GM18498 (cell line): ENCODE results near the gene MSI2.

Experiments used
- ATAC-seq: cut with Tn5 transposase; IDR thresholded peaks from one replicate; pipeline ENCODE4 v1.9.1; 2021; ENCODE audit warnings: mild to moderate bottlenecking, moderate library complexity; ENCODE audit not compliant: unreplicated experiment

Gene MSI2

GRCh38 chr17:57338257-57338914 lies 82.1 kb downstream of the MSI2 start:
- ATAC-seq = peak; percentile 70

GRCh38 chr17:57340160-57340981 lies 84.0 kb downstream of the MSI2 start:
- ATAC-seq = no peak

- ATAC-seq = no peak
Measured at GRCh38 chr17:57341611-57342540, 85.6 kb downstream of the MSI2 start.

- ATAC-seq = no peak
Measured at GRCh38 chr17:57342963-57343589, 86.8 kb downstream of the MSI2 start.

GRCh38 chr17:57343717-57344116 lies 87.4 kb downstream of the MSI2 start:
- ATAC-seq = no peak

- no peak for ATAC-seq
Measured at GRCh38 chr17:57344261-57344660, 87.9 kb downstream of the MSI2 start.

GRCh38 chr17:57349541-57350247 lies 93.4 kb downstream of the MSI2 start:
- ATAC-seq = no peak

- no peak for ATAC-seq
Measured at GRCh38 chr17:57350266-57350665, 93.9 kb downstream of the MSI2 start.

GRCh38 chr17:57352665-57353175 lies 96.4 kb downstream of the MSI2 start:
- ATAC-seq = no peak

GRCh38 chr17:57354673-57355072 lies 98.3 kb downstream of the MSI2 start:
- no peak for ATAC-seq

GRCh38 chr17:57355090-57355859 lies 99.0 kb downstream of the MSI2 start:
- ATAC-seq = no peak

GRCh38 chr17:57356153-57356718 lies 99.9 kb downstream of the MSI2 start:
- ATAC-seq = peak; percentile 41

GRCh38 chr17:57356719-57357391 lies 100.5 kb downstream of the MSI2 start:
- ATAC-seq = peak; percentile 64

GRCh38 chr17:57357392-57357784 lies 101.1 kb downstream of the MSI2 start:
- ATAC-seq = peak; percentile 37

- peak; percentile 49 for ATAC-seq
Measured at GRCh38 chr17:57357830-57358430, 101.6 kb downstream of the MSI2 start.

- no peak for ATAC-seq
Measured at GRCh38 chr17:57360266-57360665, 103.9 kb downstream of the MSI2 start.

- ATAC-seq = no peak
Measured at GRCh38 chr17:57362797-57363556, 106.7 kb downstream of the MSI2 start.
